Loucy (cell line): ENCODE measurements around the gene DUSP3.

Source experiments
- H2AFZ ChIP-seq: fragments of 200-600 bp; sonication (generic); 2 replicates; pipeline ENCODE4 v1.6.0; 2016; ENCODE audit warnings: antibody characterized with exemption, mild to moderate bottlenecking, low read length, moderate library complexity
- H3F3A ChIP-seq: fragments of 200-600 bp; 2 replicates; pipeline ENCODE4 v1.6.0; 2016; ENCODE audit warnings: antibody characterized with exemption, low read depth, mild to moderate bottlenecking
- H3K27me3 ChIP-seq: fragments of 200-600 bp; sonication (generic); 2 replicates; pipeline ENCODE4 v1.6.1; 2014; ENCODE audit warnings: low read length, mild to moderate bottlenecking; ENCODE audit not compliant: insufficient read depth, poor library complexity, severe bottlenecking
- H3K36me3 ChIP-seq: fragments of 200-600 bp; sonication (generic); 2 replicates; pipeline ENCODE4 v1.6.1; 2016; ENCODE audit warnings: low read length; ENCODE audit not compliant: insufficient read depth
- H3K4me1 ChIP-seq: fragments of 200-600 bp; sonication (generic); 2 replicates; pipeline ENCODE4 v1.5.1; 2014; ENCODE audit warnings: low read length, mild to moderate bottlenecking; ENCODE audit not compliant: insufficient read depth, poor library complexity, severe bottlenecking
- H3K4me2 ChIP-seq: fragments of 200-600 bp; sonication (generic); 2 replicates; pipeline ENCODE4 v1.6.0; 2014; ENCODE audit warnings: antibody characterized with exemption, low read length, low read depth, mild to moderate bottlenecking; ENCODE audit not compliant: poor library complexity, severe bottlenecking
- H3K4me3 ChIP-seq: fragments of 200-600 bp; sonication (generic); 2 replicates; pipeline ENCODE4 v1.5.1; 2014; ENCODE audit warnings: low read length, mild to moderate bottlenecking, mixed read lengths; ENCODE audit not compliant: poor library complexity, severe bottlenecking
- H3K79me2 ChIP-seq: fragments of 200-600 bp; sonication (generic); 2 replicates; pipeline ENCODE4 v1.6.1; 2014; ENCODE audit warnings: low read length; ENCODE audit not compliant: insufficient read depth
- H3K9ac ChIP-seq: fragments of 200-600 bp; sonication (generic); 2 replicates; pipeline ENCODE4 v1.6.0; 2014; ENCODE audit warnings: mild to moderate bottlenecking, low read depth, low read length, moderate library complexity; ENCODE audit not compliant: poor library complexity, severe bottlenecking
- H3K9me2 ChIP-seq: fragments of 200-600 bp; sonication (generic); replicated peaks from 2 replicates; pipeline ENCODE4 v1.6.1; 2016; ENCODE audit warnings: low read depth, low read length, mixed read lengths
- H3K9me3 ChIP-seq: fragments of 200-600 bp; sonication (generic); 2 replicates; pipeline ENCODE4 v1.6.1; 2014; ENCODE audit warnings: mild to moderate bottlenecking, antibody characterized with exemption, low read length, low read depth; ENCODE audit not compliant: insufficient read depth
- H4K20me1 ChIP-seq: fragments of 200-600 bp; sonication (generic); 2 replicates; pipeline ENCODE4 v1.6.0; 2014; ENCODE audit warnings: antibody characterized with exemption, low read length, mild to moderate bottlenecking; ENCODE audit not compliant: insufficient read depth, poor library complexity, severe bottlenecking
- CTCF ChIP-seq: fragments of 200-600 bp; sonication (generic); conservative IDR thresholded peaks from 2 replicates; pipeline ENCODE4 v1.5.1; 2014; ENCODE audit warnings: mild to moderate bottlenecking, antibody characterized with exemption, low read length
- EZH2phosphoT487 ChIP-seq: fragments of 200-600 bp; IDR thresholded peaks from 2 replicates; pipeline ENCODE4 v1.6.1; 2018; ENCODE audit warnings: antibody characterized with exemption, mild to moderate bottlenecking, moderate library complexity, borderline replicate concordance

Gene DUSP3

GRCh38 chr17:43728081-43728480 lies 50.7 kb downstream of the DUSP3 start:
- Histone ChIP-seq H4K20me1 (no peaks in the 10 kb centered on the region), H3K79me2 (no peaks in the 10 kb centered on the region), H3K4me1 (no peaks in the 10 kb centered on the region), H3K36me3 (no peaks in the 10 kb centered on the region), H3K4me2 (no peak overlapping the region), H3K27me3 (no peaks in the 10 kb centered on the region), H3K9me2 (no peaks in the 10 kb centered on the region), H2AFZ (no peak overlapping the region), H3K9ac (no peak overlapping the region), H3K4me3 (no peak overlapping the region), H3K9me3 (no peaks in the 10 kb centered on the region), H3F3A (no peaks in the 10 kb centered on the region)
- TF ChIP-seq EZH2phosphoT487, result no peak
- no peak for TF ChIP-seq CTCF

GRCh38 chr17:43723697-43724359 lies 54.9 kb downstream of the DUSP3 start:
- Histone ChIP-seq H3K4me2 (no peak overlapping the region), H3K4me1 (peaks cover 7% of the 10 kb centered on the region), H3K9me2 (no peaks in the 10 kb centered on the region), H3K9me3 (no peaks in the 10 kb centered on the region), H3K4me3 (no peak overlapping the region), H3K9ac (no peak overlapping the region), H3F3A (no peaks in the 10 kb centered on the region), H3K27me3 (no peaks in the 10 kb centered on the region), H3K36me3 (no peaks in the 10 kb centered on the region), H2AFZ (no peak overlapping the region), H3K79me2 (no peaks in the 10 kb centered on the region), H4K20me1 (no peaks in the 10 kb centered on the region)
- TF ChIP-seq EZH2phosphoT487, result no peak
- TF ChIP-seq CTCF, result no peak

GRCh38 chr17:43722870-43723665 lies 55.7 kb downstream of the DUSP3 start:
- no peak overlapping the region for H3K4me3 ChIP-seq
- H3K36me3 ChIP-seq, result no peaks in the 10 kb centered on the region
- H3F3A ChIP-seq, result no peaks in the 10 kb centered on the region
- no peaks in the 10 kb centered on the region for H3K9me2 ChIP-seq
- no peak overlapping the region for H3K9ac ChIP-seq
- no peak overlapping the region for H2AFZ ChIP-seq
- no peaks in the 10 kb centered on the region for H4K20me1 ChIP-seq
- H3K4me2 ChIP-seq, result no peak overlapping the region
- no peaks in the 10 kb centered on the region for H3K27me3 ChIP-seq
- H3K79me2 ChIP-seq, result no peaks in the 10 kb centered on the region
- H3K9me3 ChIP-seq, result no peaks in the 10 kb centered on the region
- TF ChIP-seq CTCF (no peak), EZH2phosphoT487 (no peak)
- peaks cover 7% of the 10 kb centered on the region for H3K4me1 ChIP-seq
